Measurements from ENCODE around the gene CLIP1. TPM values are rescaled to one million over a fixed set of nuclear protein-coding genes. Genes with fewer than 3 reads are reported as not detected.

Gene CLIP1
- total and polyA plus RNA-seq, 2 of the 13 experiments (the other 11 are each of a cell fraction or from before 2014, with no cell fraction given), result 28.9 to 43.7 TPM

DNA sequence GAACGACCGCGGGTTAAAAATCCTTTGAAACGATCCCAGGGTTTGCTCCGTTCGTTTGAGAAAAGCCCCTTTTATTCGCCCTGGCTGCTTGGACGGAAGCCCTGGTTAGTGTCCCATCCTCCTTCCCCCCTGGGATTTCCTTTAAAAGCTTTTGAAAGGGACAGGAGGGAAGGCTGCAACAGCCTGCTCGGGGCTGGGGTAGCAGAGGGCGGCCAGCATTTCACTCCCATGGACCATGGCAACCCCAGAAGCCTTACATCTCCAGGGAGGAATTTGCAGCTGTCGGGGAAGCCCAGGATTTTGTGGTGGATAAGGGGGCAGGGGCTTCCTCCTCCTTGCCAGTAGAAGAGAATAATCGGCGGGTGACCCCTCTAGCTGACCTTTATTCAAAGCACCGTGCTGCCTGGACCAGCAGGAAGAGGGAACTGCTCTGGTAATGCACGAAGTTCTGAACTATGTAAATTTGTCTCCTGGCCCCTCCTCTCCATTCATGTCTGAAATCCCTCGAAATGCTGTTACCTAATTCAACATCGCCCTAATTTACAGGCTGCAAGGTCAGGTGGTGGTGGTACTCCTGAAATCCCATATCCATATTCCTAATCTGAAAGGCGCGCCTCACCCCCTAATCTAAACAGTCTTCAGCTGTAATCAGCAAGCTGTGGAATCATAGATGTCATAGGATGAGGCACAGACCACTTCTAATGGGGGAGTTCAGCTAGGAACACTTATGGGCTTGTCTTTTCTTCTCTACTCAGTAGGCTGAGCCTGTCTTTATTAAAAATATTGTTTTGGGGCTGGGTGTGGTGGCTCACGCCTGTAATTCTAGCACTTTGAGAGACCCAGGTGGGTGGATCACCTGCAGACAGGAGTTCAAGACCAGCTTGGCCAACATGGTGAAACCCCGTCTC, 1.0 kb upstream of the CLIP1 start (continued):
- no peak for TF ChIP-seq GABPB1 (CRISPR knock-in tag; IDR thresholded peaks at IDR 0.05)
- TF ChIP-seq, protein P1, sequence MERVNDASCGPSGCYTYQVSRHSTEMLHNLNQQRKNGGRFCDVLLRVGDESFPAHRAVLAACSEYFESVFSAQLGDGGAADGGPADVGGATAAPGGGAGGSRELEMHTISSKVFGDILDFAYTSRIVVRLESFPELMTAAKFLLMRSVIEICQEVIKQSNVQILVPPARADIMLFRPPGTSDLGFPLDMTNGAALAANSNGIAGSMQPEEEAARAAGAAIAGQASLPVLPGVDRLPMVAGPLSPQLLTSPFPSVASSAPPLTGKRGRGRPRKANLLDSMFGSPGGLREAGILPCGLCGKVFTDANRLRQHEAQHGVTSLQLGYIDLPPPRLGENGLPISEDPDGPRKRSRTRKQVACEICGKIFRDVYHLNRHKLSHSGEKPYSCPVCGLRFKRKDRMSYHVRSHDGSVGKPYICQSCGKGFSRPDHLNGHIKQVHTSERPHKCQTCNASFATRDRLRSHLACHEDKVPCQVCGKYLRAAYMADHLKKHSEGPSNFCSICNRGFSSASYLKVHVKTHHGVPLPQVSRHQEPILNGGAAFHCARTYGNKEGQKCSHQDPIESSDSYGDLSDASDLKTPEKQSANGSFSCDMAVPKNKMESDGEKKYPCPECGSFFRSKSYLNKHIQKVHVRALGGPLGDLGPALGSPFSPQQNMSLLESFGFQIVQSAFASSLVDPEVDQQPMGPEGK (CRISPR knock-in tag; IDR thresholded peaks at IDR 0.05), result peak; percentile 3; the same call in 1 of the 2 replicates
- TF ChIP-seq, protein P2, sequence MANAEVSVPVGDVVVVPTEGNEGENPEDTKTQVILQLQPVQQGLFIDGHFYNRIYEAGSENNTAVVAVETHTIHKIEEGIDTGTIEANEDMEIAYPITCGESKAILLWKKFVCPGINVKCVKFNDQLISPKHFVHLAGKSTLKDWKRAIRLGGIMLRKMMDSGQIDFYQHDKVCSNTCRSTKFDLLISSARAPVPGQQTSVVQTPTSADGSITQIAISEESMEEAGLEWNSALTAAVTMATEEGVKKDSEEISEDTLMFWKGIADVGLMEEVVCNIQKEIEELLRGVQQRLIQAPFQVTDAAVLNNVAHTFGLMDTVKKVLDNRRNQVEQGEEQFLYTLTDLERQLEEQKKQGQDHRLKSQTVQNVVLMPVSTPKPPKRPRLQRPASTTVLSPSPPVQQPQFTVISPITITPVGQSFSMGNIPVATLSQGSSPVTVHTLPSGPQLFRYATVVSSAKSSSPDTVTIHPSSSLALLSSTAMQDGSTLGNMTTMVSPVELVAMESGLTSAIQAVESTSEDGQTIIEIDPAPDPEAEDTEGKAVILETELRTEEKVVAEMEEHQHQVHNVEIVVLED (CRISPR knock-in tag; IDR thresholded peaks at IDR 0.05; ENCODE audit: borderline replicate concordance), result no peak
- TF ChIP-seq ZNF761 (CRISPR knock-in tag; conservative IDR thresholded peaks at IDR 0.05), result 0 out of 2 replicates have a peak, but pooled peaks have one; percentile 45
- TF ChIP-seq SPEN (CRISPR knock-in tag; IDR thresholded peaks at IDR 0.05; ENCODE audit: low read depth), result no peak; the same call in 1 of the 2 replicates
- 0 out of 2 replicates have a peak, but pooled peaks have one; percentile 33 for TF ChIP-seq HIVEP1 (CRISPR knock-in tag; IDR thresholded peaks at IDR 0.05)
- TF ChIP-seq CBX2 (IDR thresholded peaks at IDR 0.05; ENCODE audit: low read depth, low read length), result no peak
- TF ChIP-seq CBX2 (CRISPR knock-in tag; IDR thresholded peaks at IDR 0.05; ENCODE audit: low read depth), result no peak
- 0 out of 2 replicates have a peak, but pooled peaks have one; percentile 32 for TF ChIP-seq ZNF879 (CRISPR knock-in tag; IDR thresholded peaks at IDR 0.05)
- no peak for TF ChIP-seq ZSCAN22 (CRISPR knock-in tag; IDR thresholded peaks at IDR 0.05)
- no peak for TF ChIP-seq TBX3 (IDR thresholded peaks at IDR 0.05; ENCODE audit: borderline replicate concordance)
- TF ChIP-seq, protein P3, sequence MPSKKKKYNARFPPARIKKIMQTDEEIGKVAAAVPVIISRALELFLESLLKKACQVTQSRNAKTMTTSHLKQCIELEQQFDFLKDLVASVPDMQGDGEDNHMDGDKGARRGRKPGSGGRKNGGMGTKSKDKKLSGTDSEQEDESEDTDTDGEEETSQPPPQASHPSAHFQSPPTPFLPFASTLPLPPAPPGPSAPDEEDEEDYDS (CRISPR knock-in tag; IDR thresholded peaks at IDR 0.05), result 0 out of 2 replicates have a peak, but pooled peaks have one; percentile 31
- TF ChIP-seq FOXP1 (IDR thresholded peaks at IDR 0.05), result no peak
- 0 out of 2 replicates have a peak, but pooled peaks have one; percentile 9 for TF ChIP-seq FOXP1 (CRISPR knock-in tag; IDR thresholded peaks at IDR 0.05)
- peak; percentile 13 for TF ChIP-seq SKI (IDR thresholded peaks at IDR 0.05; ENCODE audit: partially characterized antibody)
- TF ChIP-seq, protein P4, sequence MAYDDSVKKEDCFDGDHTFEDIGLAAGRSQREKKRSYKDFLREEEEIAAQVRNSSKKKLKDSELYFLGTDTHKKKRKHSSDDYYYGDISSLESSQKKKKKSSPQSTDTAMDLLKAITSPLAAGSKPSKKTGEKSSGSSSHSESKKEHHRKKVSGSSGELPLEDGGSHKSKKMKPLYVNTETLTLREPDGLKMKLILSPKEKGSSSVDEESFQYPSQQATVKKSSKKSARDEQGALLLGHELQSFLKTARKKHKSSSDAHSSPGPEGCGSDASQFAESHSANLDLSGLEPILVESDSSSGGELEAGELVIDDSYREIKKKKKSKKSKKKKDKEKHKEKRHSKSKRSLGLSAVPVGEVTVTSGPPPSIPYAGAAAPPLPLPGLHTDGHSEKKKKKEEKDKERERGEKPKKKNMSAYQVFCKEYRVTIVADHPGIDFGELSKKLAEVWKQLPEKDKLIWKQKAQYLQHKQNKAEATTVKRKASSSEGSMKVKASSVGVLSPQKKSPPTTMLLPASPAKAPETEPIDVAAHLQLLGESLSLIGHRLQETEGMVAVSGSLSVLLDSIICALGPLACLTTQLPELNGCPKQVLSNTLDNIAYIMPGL (CRISPR knock-in tag; IDR thresholded peaks at IDR 0.05; ENCODE audit: borderline replicate concordance in 1 of 2, low read depth in 1 of 2), result peak in 1 of 2 experiments; percentile 18; a peak in 1 of 4 replicates
- TF ChIP-seq ZNF564 (CRISPR knock-in tag; IDR thresholded peaks at IDR 0.05), result no peak
- 0 out of 2 replicates have a peak, but pooled peaks have one; percentile 1 for TF ChIP-seq ZNF510 (CRISPR knock-in tag; IDR thresholded peaks at IDR 0.05; ENCODE audit: low read depth)
- no peak for TF ChIP-seq ZNF207 (IDR thresholded peaks at IDR 0.05; ENCODE audit: borderline replicate concordance)
- 0 out of 2 replicates have a peak, but pooled peaks have one; percentile 20 for TF ChIP-seq NFKBIZ (CRISPR knock-in tag; IDR thresholded peaks at IDR 0.05)
